Stimulated activated CD4-positive, alpha-beta T cell treated with anti-CD3 and anti-CD28 coated beads, Interleukin-2, amount 100 ng/mL, for 24 hours (primary cell): Measurements from ENCODE around the gene RHOU.
"Not testable (repeated sequence)": the region's sequence is repeated elsewhere in the genome, so short reads cannot be mapped to it uniquely, and the experiment has no call there.

Source experiments
- DNase-seq, 2 donors: peaks; one replicate each; pipeline ENCODE4 v3.0.0-alpha.2; 2020

Gene RHOU

DNA sequence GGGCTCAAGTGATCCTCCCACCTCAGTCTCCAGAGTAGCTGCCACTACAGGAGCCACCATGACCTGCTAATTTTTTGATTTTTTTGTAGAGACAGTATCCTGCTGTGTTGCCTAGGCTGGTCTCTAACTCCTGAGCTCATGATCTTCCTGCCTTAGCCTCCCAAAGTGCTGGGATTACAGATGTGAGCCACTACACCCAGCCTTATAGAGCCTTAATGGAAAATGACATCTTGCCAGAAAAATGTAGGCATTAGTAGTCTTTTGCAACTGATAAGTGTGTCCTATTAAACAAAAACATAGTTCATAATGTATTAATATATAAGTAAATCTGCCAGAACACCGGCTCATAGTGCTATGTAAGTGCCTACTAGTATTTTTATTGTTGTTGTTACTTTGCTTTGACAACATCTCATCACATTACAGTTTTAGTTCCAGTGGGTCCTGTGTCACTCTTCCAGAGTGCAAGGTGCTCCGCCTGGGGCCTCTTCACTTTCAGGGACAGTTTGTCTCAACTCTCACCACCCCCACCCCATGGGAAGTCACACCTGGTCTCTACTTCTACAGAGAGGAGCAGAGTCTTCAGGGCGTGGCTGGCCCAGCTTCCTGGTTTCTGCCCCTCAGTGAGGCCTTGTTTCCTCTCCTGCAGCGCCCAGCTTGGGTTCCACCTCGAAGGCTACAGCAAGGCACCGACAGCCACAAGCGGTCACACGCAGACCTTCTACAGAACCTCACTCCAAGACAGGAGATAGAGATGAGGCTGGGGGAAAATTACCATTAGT is 30.1 kb downstream of the RHOU start:
- DNase-seq, result peak in 1 of 2 donors; percentile 15

GRCh38 chr1:228766788-228767187 is 31.5 kb downstream of the RHOU start:
- DNase-seq, result no peak

DNA sequence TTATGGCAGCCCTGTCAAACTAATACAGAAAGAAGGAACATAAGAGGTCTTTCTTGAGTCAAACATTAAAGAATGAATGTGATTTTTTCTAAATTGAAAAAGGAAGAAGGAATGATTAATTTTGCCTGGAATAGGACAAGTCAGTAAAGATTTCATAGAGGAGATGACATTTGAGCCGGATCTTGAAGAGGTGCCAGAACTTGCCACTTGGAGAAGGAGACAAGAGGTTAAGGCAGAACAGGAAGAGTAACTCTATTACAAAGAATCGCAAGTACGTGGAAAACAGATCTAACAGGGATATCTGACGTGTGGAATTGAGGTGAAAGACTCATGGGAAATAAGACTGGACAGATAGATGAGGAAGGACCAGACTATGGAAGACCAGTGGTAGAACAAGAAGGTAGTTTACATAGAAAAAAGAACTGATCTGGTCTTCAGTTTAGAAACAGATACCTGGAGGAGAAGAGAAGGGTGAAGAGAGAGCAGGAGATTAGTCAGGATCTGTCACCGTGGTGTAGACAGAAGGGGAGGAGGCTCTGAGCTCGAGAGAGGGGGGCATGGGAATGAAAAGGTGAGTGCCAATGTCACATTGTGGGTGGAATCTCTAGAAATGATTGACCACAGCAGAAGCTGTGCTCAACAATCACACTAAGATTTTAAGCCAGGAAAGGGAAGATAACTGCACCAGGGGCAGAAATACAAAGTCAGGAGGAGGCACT is 32.5 kb downstream of the RHOU start:
- DNase-seq, result no peak

GRCh38 chr1:228768355-228769000 is 33.2 kb downstream of the RHOU start:
- DNase-seq, result no peak

DNA sequence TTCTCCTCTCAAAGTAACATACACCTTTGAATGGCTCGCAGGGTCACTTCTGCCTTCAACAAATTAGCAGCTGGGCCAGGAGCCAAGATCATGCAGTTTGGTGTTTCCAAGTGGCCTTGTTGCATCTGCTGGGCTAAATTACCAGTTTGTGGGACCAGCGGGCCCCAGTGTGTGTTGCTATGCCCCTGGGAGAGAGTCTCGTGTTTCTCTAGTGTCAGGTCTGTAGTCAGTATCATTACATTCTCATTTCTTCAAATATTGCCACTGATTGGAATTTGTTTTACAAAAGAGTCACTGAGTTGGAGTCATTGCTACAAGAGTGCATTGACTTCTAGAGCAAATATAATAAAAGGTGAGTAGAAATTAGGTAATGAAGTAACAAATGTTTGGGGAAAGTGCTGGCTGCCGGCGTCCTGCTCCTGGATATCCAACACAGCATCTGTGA is 35.5 kb downstream of the RHOU start:
- no peak for DNase-seq

DNA sequence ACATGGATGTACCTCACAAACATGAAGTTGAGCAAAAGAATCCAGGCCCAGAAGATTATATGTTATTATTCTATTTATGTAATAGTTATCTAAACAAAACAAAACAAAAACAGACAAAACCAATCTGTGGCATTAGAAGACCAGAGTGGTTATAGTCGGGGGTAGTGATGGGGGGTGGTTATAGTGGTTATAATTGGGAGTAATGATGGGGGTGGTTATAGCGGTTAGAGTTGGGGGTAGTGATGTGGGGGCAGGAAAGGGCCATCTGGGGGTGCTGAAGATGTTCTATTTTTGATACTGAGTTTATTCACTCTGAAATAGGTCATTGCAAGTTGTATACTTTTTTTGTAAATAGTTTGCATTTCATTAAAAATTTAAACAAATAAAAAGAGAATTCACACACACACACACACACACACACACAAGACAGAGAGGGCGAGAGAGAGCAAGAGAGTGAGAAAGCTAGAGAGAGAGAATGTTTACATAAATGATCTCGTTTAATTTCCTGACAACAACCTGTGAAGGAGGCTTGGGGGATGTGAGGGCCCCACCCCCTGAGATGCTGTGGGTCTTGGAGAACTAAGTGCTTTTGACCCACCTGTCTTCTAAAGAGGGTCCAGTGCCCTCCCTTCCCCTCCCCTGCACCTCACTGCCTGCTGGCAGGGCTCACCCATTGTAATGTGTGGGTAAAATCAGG is 37.4 kb downstream of the RHOU start:
- no peak for DNase-seq

GRCh38 chr1:228775946-228776345 is 40.7 kb downstream of the RHOU start:
- not testable (repeated sequence) for DNase-seq

DNA sequence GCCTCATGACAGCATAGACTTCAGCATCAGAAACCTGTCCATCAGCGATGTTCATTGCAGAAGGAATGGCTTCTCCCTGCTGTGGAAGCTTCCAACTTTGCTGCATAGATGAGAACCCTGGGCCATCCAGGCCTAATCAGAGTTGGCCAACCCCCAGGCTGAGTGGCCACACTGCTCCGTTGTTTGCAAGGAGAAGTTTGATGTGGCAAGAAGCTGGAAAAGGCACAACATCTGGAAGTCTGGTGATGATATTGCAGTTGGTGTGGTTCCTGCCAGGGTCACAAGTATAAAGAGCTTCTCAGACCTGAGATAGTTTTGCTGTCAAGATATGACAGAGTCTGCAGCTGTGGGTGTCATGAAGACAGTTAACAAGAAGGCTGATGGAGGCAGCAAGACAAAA is 41.2 kb downstream of the RHOU start:
- no peak for DNase-seq

- no peak for DNase-seq
These were observed 42.0 kb downstream of the RHOU start for GRCh38 chr1:228777236-228777635.

DNA sequence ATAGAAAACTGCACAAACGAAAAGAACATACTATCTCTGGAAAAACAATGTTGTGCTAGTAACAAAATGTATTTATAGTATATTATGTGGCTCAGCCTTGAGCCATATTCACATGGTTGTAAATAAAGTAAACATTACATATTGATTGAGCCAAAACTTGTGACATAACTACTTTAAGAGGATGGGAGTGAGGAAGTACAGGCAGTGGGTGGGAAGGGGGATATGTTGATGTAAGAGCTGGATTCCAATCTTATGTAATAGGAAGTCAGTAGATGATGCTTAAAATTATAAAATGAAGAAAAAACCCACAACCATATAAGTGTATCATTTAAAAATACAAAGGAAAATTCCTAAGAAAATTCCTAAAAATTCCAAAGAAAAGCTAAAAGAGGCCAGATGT is 42.7 kb downstream of the RHOU start:
- no peak for DNase-seq

GRCh38 chr1:228778466-228778865 is 43.2 kb downstream of the RHOU start:
- no peak for DNase-seq

DNA sequence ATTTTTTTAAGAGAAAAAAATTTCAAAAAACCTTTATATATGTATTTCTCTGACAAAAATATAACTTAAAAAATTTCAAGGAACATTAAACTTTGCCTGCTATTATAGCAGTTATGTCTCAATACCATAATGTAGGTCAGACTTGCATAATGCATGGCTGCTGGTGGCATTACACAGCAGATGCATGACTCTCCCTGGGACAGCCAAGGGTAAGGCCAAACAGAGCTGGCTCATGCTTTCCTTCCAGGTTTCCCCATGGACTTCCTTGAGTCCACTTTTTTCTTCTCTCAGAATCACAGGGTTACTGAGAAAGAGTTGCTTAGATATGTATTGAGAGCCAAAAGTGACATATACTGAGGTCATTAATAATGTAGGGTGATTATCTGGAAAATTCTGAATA is 43.7 kb downstream of the RHOU start:
- no peak for DNase-seq

DNA sequence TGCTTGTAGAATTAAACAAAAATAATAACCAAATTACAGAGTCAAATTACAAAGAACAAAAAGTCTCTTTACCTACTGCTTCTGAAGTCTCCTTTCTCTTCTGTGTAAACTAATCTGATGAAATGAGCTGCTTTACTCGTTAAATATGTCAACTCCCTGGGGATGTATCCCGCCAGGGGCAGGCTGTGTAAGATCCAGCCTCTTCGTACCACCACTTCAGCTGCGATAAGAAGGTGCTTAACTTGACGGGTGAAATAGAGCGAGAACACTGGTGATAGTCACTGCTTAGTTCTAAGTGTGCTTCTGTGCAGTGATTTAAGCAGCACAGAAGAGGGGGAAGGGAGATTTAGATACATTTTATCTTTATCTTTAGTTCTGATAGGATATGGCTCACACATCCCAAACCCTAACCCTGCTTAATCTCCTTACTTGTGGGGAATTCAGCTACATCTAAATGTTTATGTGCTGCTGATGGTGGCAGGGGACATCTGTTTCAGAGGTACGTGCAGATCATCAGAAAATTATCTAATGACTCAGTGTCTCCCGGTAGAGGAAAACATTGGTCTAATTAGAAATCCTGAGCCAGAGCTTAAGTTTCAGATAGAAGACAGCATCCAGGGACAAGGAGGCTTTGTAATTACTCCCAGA is 46.0 kb downstream of the RHOU start:
- no peak for DNase-seq

DNA sequence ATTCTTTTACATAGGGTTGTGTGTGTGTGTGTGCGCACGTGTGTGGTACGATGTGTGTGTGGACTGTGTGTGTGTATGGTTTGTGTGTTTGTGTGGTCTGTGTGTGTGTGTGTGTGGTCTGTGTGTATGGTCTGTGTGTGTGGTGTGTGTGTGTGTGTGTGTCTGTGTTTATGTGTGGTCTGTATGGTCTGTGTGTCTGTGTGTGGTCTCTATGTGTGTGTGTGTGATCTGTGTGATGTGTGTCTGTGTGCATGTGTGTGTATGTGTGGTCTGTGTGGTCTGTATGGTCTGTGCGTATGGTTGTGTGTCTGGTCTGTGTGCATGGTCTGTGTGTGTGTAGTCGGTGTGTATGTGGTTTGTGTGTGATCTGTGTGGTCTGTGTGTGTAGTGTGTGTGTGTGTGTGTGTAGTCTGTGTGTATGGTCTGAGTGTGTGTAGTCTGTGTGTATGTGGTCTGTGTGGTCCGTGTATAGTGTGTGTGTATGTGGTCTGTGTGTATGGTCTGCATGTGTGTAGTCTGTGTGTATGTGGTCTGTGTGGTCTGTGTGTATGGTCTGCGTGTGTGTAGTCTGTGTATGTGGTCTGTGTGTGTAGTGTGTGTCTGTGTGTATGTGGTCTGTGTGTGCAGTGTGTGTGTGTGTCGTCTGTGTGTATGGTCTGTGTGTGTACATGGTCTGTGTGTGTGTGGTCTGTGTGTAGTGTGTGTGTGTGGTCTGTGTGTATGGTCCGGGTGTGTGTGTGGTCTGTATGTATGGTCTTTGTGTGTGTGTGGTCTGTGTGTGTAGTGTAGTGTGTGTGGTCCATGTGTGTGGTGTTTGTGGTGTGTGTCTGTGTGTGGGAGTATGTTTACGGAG is 46.8 kb downstream of the RHOU start:
- DNase-seq, result no peak

DNA sequence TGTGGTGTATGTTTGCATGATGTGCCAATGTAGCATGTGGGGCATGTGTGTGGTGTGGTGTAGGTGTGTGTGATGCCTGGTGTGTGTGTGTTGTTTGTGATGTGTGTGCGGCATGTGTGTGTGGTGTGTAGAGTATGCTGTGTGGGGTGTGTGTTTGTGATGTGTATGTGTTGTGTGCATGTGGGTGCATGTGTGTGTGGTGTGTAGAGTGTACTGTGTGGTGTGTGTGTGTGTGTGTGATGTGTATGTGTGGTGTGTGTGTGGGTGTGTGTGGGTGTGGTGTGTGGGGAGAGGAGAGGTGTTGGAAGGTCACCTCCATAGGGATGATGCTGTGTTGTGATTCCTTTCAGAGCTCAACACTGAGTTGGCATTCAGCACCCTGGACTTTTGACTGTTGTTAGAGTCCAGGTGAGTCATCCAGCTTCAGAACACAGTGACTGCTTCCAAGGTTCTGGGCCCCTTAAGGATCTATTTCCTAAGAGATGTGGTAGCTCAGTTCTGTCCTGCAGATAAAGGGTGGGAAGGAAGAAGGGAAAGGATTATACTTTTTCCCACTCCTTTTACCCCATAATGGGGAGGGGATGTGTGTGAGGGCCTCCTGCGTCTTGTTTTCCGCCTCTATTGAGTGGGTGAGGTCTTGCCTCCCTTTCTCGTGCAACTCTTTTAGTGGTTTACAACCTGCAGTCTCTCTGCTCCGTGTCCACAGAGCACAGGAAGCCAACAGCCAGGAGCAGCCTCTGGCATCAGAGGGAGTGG is 47.6 kb downstream of the RHOU start:
- DNase-seq, result no peak

DNA sequence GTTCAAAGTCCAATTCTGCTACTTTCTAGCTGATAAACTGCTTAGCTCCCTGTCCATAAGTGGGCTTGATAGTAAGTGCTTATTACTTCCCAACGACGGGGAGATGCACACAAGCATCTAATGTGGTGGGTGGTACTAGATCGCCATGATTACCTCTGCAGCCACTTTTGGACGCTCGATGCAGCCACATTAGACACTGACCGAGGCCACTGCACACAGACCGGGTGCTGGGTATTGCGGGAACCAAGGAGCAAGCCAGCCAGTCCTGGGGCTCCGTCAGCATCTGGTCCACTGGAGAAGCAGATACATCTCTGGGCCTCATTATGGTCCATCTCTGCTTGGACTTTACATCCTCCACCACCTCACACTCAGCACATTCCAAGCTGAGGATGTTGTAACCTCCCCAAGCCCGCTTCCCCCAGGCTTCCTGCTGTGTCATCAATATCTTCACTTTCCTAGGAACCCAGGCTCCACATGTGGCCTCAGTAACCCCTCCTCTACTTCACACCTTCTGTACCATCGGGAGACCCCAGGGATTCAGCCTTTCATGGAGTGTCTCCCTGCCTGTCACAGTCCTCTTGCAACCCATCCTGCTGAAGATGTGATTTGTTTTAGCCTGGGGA is 48.2 kb downstream of the RHOU start:
- DNase-seq, result no peak

- DNase-seq, result no peak
These were observed 48.9 kb downstream of the RHOU start for GRCh38 chr1:228784181-228784580.

- no peak for DNase-seq
These were observed 50.4 kb downstream of the RHOU start for GRCh38 chr1:228785366-228786330.
